ENCODE data around the gene AK5. TPM values are rescaled to one million over a fixed set of nuclear protein-coding genes. Genes with fewer than 3 reads are reported as not detected.
"Not testable (repeated sequence)": the region's sequence is repeated elsewhere in the genome, so short reads cannot be mapped to it uniquely, and the experiment has no call there.

AK5 gene
- total RNA-seq, 2 donors from 2014 or later: 0.93 to 3.5 TPM

GRCh38 chr1:77415579-77415978 lies 133.8 kb downstream of the AK5 start:
- DNase-seq (ENCODE audit: low spot score): no peak
- intact Hi-C loops (cut with DNase I): no loop called here

GRCh38 chr1:77416692-77417450 lies 135.1 kb downstream of the AK5 start:
- intact Hi-C loops (cut with DNase I): no loop called here
- DNase-seq (ENCODE audit: low spot score): no peak

- intact Hi-C loops (cut with DNase I); DNase-seq (ENCODE audit: low spot score): not testable (repeated sequence)
Observed at GRCh38 chr1:77418055-77418454, 136.2 kb downstream of the AK5 start.

GRCh38 chr1:77421504-77422233 lies 139.8 kb downstream of the AK5 start:
- intact Hi-C loops (cut with DNase I): no loop called here
- DNase-seq (ENCODE audit: low spot score): no peak

GRCh38 chr1:77424236-77424635 lies 142.4 kb downstream of the AK5 start:
- intact Hi-C loops (cut with DNase I): no loop called here

GRCh38 chr1:77428068-77428467 lies 146.2 kb downstream of the AK5 start:
- no peak for DNase-seq (ENCODE audit: low spot score)
- intact Hi-C loops (cut with DNase I): no loop called here

More at GRCh38 chr1:77424236-77424635, 142.4 kb downstream of the AK5 start:
- no peak for DNase-seq (ENCODE audit: low spot score)

GRCh38 chr1:77430966-77431690 lies 149.3 kb downstream of the AK5 start:
- DNase-seq (ENCODE audit: low spot score): no peak
- intact Hi-C loops (cut with DNase I): loop anchor here in 1 of 2 donors (10.0 kb wide), 1 partner anchor 206 kb away; no protein-coding TSS in a partner anchor

GRCh38 chr1:77433934-77434333 lies 152.1 kb downstream of the AK5 start:
- DNase-seq (ENCODE audit: low spot score): no peak
- intact Hi-C loops (cut with DNase I): loop anchor here in 1 of 2 donors (10.0 kb wide), 1 partner anchor 209 kb away; no protein-coding TSS in a partner anchor

- intact Hi-C loops (cut with DNase I): loop anchor here in 1 of 2 donors (10.0 kb wide), 1 partner anchor 210 kb away; no protein-coding TSS in a partner anchor
- DNase-seq (ENCODE audit: low spot score): no peak
Observed at GRCh38 chr1:77434967-77435366, 153.1 kb downstream of the AK5 start.

- DNase-seq (ENCODE audit: low spot score): no peak
- intact Hi-C loops (cut with DNase I): loop anchor here in 1 of 2 donors (10.0 kb wide), 1 partner anchor 214 kb away; no protein-coding TSS in a partner anchor
Observed at GRCh38 chr1:77438236-77438913, 156.6 kb downstream of the AK5 start.

GRCh38 chr1:77446841-77447555 lies 165.2 kb downstream of the AK5 start:
- no peak for DNase-seq (ENCODE audit: low spot score)
- intact Hi-C loops (cut with DNase I): no loop called here

GRCh38 chr1:77447669-77448068 lies 165.8 kb downstream of the AK5 start:
- DNase-seq (ENCODE audit: low spot score): no peak
- intact Hi-C loops (cut with DNase I): no loop called here

GRCh38 chr1:77459881-77460280 lies 178.1 kb downstream of the AK5 start:
- intact Hi-C loops (cut with DNase I): no loop called here
- no peak for DNase-seq (ENCODE audit: low spot score)

GRCh38 chr1:77461691-77462090 lies 179.9 kb downstream of the AK5 start:
- intact Hi-C loops (cut with DNase I): no loop called here
- no peak for DNase-seq (ENCODE audit: low spot score)

GRCh38 chr1:77463216-77463615 lies 181.4 kb downstream of the AK5 start:
- intact Hi-C loops (cut with DNase I): no loop called here

GRCh38 chr1:77465139-77465538 lies 183.3 kb downstream of the AK5 start:
- intact Hi-C loops (cut with DNase I): no loop called here
- DNase-seq (ENCODE audit: low spot score): no peak

More at GRCh38 chr1:77463216-77463615, 181.4 kb downstream of the AK5 start:
- DNase-seq (ENCODE audit: low spot score): no peak

- intact Hi-C loops (cut with DNase I): no loop called here
- DNase-seq (ENCODE audit: low spot score): no peak
Observed at GRCh38 chr1:77465922-77466321, 184.1 kb downstream of the AK5 start.

GRCh38 chr1:77467021-77467595 lies 185.3 kb downstream of the AK5 start:
- DNase-seq (ENCODE audit: low spot score): no peak
- intact Hi-C loops (cut with DNase I): no loop called here
